Measurements from ENCODE around the gene AMIGO1. TPM values are rescaled to one million over a fixed set of nuclear protein-coding genes. Genes with fewer than 3 reads are reported as not detected.

AMIGO1 gene
- polyA plus RNA-seq, 3 donors: 0.05 to 0.26 (median 0.07) TPM

DNA sequence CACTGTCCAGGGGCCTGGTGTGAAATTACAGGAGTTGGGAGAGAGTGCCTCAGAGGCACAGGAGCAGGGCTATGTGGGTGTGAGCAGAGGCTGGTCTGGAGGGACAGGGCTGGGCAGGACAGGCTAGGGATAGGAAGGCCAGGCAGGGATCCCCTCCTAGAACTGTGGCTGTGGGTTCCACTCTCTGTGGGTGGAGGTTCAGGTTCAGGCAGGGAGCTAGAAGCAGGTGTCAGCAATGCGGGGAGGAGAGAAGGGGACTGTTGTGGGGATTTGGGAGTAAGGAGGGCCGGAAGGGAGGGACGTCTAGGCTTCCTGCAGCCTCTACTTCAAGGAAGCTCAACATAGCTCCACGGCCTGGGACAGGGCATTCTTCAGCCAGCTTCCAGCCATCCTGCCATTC is 21.9 kb upstream of the AMIGO1 start:
- H4K20me1 ChIP-seq (ENCODE audit: insufficient read depth, low read length): no peaks in the 10 kb centered on the region
- intact Hi-C loops (cut with micrococcal nuclease): loop anchor here in 1 of 2 donors (10.0 kb wide), 1 partner anchor 257 kb away; no protein-coding TSS in a partner anchor
- H3K4me3 Mint-ChIP-seq: no peak overlapping the region
- no peaks in the 10 kb centered on the region for H3K9me3 Mint-ChIP-seq
- no peaks in the 10 kb centered on the region for H3K79me2 ChIP-seq (ENCODE audit: insufficient read depth, low read length)
- H2AFZ ChIP-seq (ENCODE audit: insufficient read depth, low read depth, low read length, poor library complexity, severe bottlenecking): peak overlapping the region; percentile 86
- no peak for DNase-seq
- no peaks in the 10 kb centered on the region for H3K9me3 ChIP-seq (replicated peaks in 1 of 2; ENCODE audit: control insufficient read depth in 1 of 2, insufficient read depth in 1 of 2, low read length in 2 of 2)
- peaks cover 9% of the 10 kb centered on the region for H3K4me1 Mint-ChIP-seq
- H3K27me3 Mint-ChIP-seq (ENCODE audit: low read depth in 3 of 3): peaks cover 0 to 5% (median 2%) of the 10 kb centered on the region in 3 donors
- H3K4me3 ChIP-seq (replicated peaks in 1 of 3; ENCODE audit: low read depth in 2 of 3, low read length in 3 of 3): no peak overlapping the region
- 94% methylated on average over 2 of the region's 4 CpGs for WGBS (ENCODE audit: insufficient coverage)
- H3K9ac ChIP-seq (ENCODE audit: insufficient read depth, low read length, poor library complexity, severe bottlenecking): no peak overlapping the region
- no peaks in the 10 kb centered on the region for H3K36me3 ChIP-seq (replicated peaks in 1 of 2; ENCODE audit: control insufficient read depth in 1 of 2, insufficient read depth in 2 of 2, low read length in 2 of 2)
- H3K27ac Mint-ChIP-seq: no peak overlapping the region
- H3K4me1 ChIP-seq (ENCODE audit: control insufficient read depth in 1 of 2, insufficient read depth in 2 of 2, low read length in 2 of 2): peaks cover 10 to 11% of the 10 kb centered on the region in 2 donors
- no peaks in the 10 kb centered on the region for H3K27me3 ChIP-seq (ENCODE audit: control insufficient read depth in 2 of 2, insufficient read depth in 2 of 2, low read length in 2 of 2)
- H3K27ac ChIP-seq (ENCODE audit: low read depth in 1 of 2, low read length in 2 of 2): no peak overlapping the region
- no peaks in the 10 kb centered on the region for H3K36me3 Mint-ChIP-seq
- no peak overlapping the region for H3K4me2 ChIP-seq (replicated peaks; ENCODE audit: extremely low read depth, low read length, poor library complexity, severe bottlenecking)
- TF ChIP-seq, protein P1, sequence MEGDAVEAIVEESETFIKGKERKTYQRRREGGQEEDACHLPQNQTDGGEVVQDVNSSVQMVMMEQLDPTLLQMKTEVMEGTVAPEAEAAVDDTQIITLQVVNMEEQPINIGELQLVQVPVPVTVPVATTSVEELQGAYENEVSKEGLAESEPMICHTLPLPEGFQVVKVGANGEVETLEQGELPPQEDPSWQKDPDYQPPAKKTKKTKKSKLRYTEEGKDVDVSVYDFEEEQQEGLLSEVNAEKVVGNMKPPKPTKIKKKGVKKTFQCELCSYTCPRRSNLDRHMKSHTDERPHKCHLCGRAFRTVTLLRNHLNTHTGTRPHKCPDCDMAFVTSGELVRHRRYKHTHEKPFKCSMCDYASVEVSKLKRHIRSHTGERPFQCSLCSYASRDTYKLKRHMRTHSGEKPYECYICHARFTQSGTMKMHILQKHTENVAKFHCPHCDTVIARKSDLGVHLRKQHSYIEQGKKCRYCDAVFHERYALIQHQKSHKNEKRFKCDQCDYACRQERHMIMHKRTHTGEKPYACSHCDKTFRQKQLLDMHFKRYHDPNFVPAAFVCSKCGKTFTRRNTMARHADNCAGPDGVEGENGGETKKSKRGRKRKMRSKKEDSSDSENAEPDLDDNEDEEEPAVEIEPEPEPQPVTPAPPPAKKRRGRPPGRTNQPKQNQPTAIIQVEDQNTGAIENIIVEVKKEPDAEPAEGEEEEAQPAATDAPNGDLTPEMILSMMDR (IDR thresholded peaks at IDR 0.05): no peak

DNA sequence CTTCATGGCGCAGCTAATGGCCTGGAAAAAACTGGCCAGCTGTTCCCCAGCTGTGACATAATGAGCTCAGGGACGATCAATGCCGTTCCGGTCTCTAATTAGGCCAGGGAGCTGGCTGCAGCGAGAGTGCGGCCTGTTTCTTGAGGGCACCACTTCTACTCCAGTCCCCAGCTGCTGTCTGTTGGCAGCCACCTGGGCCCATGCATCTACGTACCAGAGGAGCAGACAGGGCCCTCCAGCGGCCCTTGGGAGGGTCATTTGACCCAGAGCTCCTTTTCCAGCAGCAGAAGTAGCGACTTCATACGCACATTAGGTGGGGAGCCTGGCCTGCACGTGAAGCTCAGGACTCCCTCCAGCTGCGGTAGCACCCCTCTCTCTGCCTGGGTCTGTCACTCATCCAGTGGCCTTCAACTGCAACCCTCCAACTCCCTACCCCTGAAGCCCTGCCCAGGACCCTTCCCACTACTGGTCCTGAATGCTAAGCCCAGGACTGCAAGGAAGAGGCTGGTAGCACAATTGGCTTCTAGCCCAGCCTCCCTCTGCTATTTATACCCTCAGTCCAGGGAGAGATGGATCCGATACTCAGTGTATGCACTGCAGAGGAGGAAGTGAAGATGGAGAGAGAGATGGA is 21.0 kb upstream of the AMIGO1 start:
- Histone ChIP-seq H3K79me2 (ENCODE audit: insufficient read depth, low read length) (no peaks in the 10 kb centered on the region), H3K9ac (ENCODE audit: insufficient read depth, low read length, poor library complexity, severe bottlenecking) (no peak overlapping the region), H4K20me1 (ENCODE audit: insufficient read depth, low read length) (no peaks in the 10 kb centered on the region), H3K27ac (ENCODE audit: low read depth in 1 of 2, low read length in 2 of 2) (no peak overlapping the region), H3K4me1 (ENCODE audit: control insufficient read depth in 1 of 2, insufficient read depth in 2 of 2, low read length in 2 of 2) (peaks cover 10 to 11% of the 10 kb centered on the region in 2 donors), H3K9me3 (replicated peaks in 1 of 2; ENCODE audit: control insufficient read depth in 1 of 2, insufficient read depth in 1 of 2, low read length in 2 of 2) (no peaks in the 10 kb centered on the region), H3K4me2 (replicated peaks; ENCODE audit: extremely low read depth, low read length, poor library complexity, severe bottlenecking) (no peak overlapping the region), H3K27me3 (ENCODE audit: control insufficient read depth in 2 of 2, insufficient read depth in 2 of 2, low read length in 2 of 2) (no peaks in the 10 kb centered on the region), H3K4me3 (replicated peaks in 1 of 3; ENCODE audit: low read depth in 2 of 3, low read length in 3 of 3) (no peak overlapping the region), H2AFZ (ENCODE audit: insufficient read depth, low read depth, low read length, poor library complexity, severe bottlenecking) (no peak overlapping the region), H3K36me3 (replicated peaks in 1 of 2; ENCODE audit: control insufficient read depth in 1 of 2, insufficient read depth in 2 of 2, low read length in 2 of 2) (no peaks in the 10 kb centered on the region)
- intact Hi-C loops (cut with micrococcal nuclease): loop anchor here in 1 of 2 donors (10.0 kb wide), 1 partner anchor 256 kb away; no protein-coding TSS in a partner anchor
- no peak for DNase-seq
- 97% methylated on average over 12 of the region's 13 CpGs for WGBS (ENCODE audit: insufficient coverage)
- Mint-ChIP-seq H3K4me1 (peaks cover 9% of the 10 kb centered on the region), H3K27ac (no peak overlapping the region), H3K36me3 (no peaks in the 10 kb centered on the region), H3K27me3 (ENCODE audit: low read depth in 3 of 3) (peaks cover 2 to 5% (median 2%) of the 10 kb centered on the region in 3 donors), H3K4me3 (peak overlapping the region in 1 of 2 donors; percentile 25), H3K9me3 (no peaks in the 10 kb centered on the region)
- TF ChIP-seq, protein P1 (IDR thresholded peaks at IDR 0.05): no peak

Data from CD14-positive monocyte (primary cell).